Mucosa of rectum (tissue), 2 donors: ENCODE results near the gene AIFM3.

ENCODE experiments used
- H3K27ac ChIP-seq, 2 donors: one replicate each; pipeline ENCODE4 v1.7.0; 2013; ENCODE audit warnings: inconsistent platforms in 2 of 2, low read depth in 2 of 2, low read length in 2 of 2
- H3K27me3 ChIP-seq, 2 donors: one replicate each; pipeline ENCODE4 v1.7.0; 2013; ENCODE audit warnings: low read length in 2 of 2; ENCODE audit not compliant: control insufficient read depth in 2 of 2, insufficient read depth in 2 of 2
- H3K36me3 ChIP-seq, 2 donors: one replicate each; pipeline ENCODE4 v1.7.0; 2013; ENCODE audit warnings: low read length in 2 of 2; ENCODE audit not compliant: control insufficient read depth in 2 of 2, insufficient read depth in 2 of 2
- H3K4me1 ChIP-seq, 2 donors: one replicate each; pipeline ENCODE4 v1.7.0; 2013; ENCODE audit warnings: low read length in 2 of 2, mild to moderate bottlenecking in 1 of 2; ENCODE audit not compliant: control insufficient read depth in 2 of 2, insufficient read depth in 2 of 2
- H3K4me3 ChIP-seq, 2 donors: one replicate each; pipeline ENCODE4 v1.7.0; 2013; ENCODE audit warnings: low read length in 2 of 2
- H3K9ac ChIP-seq, 2 donors: one replicate each; pipeline ENCODE4 v1.7.0; 2013; ENCODE audit warnings: low read length in 2 of 2, low read depth in 1 of 2, mild to moderate bottlenecking in 1 of 2
- H3K9me3 ChIP-seq, 2 donors: one replicate each; pipeline ENCODE4 v1.7.0; 2013; ENCODE audit warnings: low read length in 2 of 2; ENCODE audit not compliant: control insufficient read depth in 2 of 2
- donor health status: healthy.
- donor health status: Normal muscosa, but diverticular disease.

AIFM3 gene

DNA sequence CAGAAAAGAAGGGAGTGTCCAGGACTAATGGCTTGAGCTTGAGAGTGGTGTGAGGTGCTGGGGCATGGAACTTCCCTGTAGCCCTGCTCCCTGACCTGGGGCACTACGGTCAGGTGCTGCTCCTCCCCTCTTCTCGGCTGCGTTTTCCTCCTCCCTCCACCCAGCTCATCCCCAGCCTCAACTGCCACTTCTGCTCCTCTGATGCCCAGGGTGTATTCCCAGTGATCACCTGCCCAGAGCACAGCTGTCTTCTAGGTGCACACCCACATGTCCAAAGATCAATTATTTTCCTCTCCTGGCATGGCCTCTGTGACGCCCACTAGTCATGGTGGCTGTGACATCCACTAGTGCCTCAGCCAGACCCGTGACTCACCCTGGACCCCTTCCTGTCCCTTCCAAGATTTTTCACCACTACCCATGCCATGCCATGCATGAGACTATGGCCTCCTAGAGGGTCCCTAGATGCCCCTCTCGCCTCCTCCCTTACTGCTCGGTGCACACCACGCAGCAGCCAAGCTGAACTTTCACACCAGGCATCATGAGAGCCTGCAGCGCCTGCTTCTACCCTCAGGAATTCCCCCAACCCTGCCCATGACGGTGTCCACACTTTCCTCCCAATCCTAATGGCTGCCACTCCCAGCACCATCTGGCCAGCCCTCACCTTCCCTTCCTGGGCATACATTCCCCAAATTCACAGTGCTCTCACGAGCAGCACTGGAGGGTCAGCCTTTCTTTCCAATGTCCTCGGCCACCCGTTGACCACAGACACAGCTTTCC is 49.8 kb downstream of the AIFM3 start:
- Histone ChIP-seq H3K9me3 (no peaks in the 10 kb centered on the region), H3K36me3 (no peaks in the 10 kb centered on the region), H3K9ac (no peak overlapping the region)

DNA sequence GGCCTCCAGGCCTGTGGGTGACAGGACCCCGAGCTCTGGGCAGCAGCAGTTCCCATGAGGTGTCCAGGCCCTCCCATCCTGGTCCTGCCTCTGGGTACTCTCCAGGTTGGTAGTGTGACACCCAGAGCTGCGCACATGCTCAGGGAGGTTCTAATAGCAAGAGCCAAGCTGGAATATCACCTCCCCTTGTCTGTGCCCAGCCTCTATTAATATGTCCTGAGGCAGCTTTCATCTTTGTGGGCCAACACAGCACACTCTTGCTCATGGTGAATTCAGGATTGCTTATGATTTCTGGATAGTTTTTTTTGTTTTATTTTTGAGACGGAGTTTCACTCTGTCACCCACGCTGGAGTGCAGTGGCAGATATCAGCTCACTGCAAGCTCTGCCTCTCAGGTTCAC is 51.3 kb downstream of the AIFM3 start:
- no peak overlapping the region for H3K4me3 ChIP-seq
- H3K36me3 ChIP-seq = no peaks in the 10 kb centered on the region
- no peak overlapping the region for H3K27ac ChIP-seq
- H3K27me3 ChIP-seq = no peaks in the 10 kb centered on the region
- H3K4me1 ChIP-seq = peaks cover 18 to 19% of the 10 kb centered on the region in 2 donors
- H3K9ac ChIP-seq = no peak overlapping the region
- H3K9me3 ChIP-seq = no peaks in the 10 kb centered on the region

More for the DNA sequence above, 49.8 kb downstream of the AIFM3 start:
- H3K4me3 ChIP-seq = no peak overlapping the region
- peaks cover 18 to 19% of the 10 kb centered on the region in 2 donors for H3K4me1 ChIP-seq
- no peaks in the 10 kb centered on the region for H3K27me3 ChIP-seq
- no peak overlapping the region for H3K27ac ChIP-seq

DNA sequence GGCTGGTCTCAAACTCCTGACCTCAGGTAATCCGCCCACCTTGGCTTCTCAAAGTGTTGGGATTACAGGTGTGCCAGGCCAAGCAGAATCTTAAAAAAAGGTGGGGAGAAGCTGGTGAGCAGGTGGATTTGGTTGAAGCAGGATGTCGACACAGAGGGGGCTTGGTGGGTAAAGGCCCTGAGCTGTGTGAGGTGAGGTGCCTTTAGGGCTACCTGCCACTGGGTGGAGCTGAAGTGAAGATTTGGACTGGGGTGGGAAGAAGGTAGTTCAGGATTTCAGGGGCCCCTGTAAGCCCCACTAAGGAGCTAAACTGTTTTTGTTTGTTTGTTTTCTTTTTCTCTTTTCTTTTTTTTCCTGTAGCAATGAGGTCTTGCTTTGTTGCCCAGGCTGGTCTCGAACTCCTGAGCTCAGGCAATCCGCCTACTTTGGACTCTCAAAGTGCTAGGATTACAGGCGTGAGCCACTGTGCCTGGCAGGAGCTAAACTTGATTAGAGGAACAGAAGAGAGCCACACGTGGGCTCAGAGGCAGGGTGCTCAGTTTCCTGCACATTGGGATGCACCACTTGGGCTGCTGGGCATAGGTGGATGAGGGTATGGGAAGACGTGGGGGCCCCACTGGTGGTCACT is 53.9 kb downstream of the AIFM3 start:
- H3K27me3 ChIP-seq = no peaks in the 10 kb centered on the region

DNA sequence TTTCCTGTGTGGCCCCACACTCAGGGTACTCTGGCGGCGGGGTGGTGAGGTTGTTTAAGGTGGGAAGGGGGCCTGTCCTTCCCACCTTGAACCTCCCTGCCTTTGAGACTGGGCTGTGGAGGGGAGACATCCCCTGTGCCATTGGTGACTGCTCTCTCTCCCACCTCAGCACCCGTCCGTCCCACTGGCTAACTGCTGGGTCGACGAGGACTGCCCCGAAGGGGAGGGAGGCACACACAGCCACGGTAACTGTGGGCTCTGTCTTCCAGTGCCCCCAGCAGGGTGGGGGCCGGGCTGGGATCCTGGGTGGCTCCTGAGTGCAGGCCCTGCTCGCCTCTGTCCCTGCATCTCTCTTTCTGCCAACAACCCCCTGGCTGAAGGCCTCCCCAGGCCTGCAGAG is 55.5 kb downstream of the AIFM3 start:
- Histone ChIP-seq H3K9me3 (no peaks in the 10 kb centered on the region), H3K4me1 (no peaks in the 10 kb centered on the region)

More for the DNA sequence above, 53.9 kb downstream of the AIFM3 start:
- H3K4me3 ChIP-seq = no peak overlapping the region
- peaks cover 0 to 5% of the 10 kb centered on the region in 2 donors for H3K4me1 ChIP-seq
- H3K9me3 ChIP-seq = no peaks in the 10 kb centered on the region
- H3K36me3 ChIP-seq = no peaks in the 10 kb centered on the region
- no peak overlapping the region for H3K27ac ChIP-seq
- no peak overlapping the region for H3K9ac ChIP-seq

DNA sequence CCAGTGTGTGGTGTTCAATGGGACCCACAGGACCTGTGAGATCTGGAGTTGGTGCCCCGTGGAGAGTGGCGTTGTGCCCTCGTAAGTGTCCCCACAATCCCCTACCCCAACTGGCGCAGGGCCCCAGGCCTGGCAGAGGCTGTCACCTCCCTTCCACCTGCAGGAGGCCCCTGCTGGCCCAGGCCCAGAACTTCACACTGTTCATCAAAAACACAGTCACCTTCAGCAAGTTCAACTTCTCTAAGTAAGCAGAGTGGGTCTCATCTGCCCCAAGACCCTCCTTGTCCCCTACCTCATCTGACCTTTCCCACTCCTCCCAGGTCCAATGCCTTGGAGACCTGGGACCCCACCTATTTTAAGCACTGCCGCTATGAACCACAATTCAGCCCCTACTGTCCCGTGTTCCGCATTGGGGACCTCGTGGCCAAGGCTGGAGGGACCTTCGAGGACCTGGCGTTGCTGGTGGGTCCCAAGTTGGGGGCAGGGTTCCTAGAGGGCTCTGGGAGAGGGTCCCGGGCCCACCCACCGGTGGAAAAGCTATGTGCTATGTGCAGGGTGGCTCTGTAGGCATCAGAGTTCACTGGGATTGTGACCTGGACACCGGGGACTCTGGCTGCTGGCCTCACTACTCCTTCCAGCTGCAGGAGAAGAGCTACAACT is 56.0 kb downstream of the AIFM3 start:
- H3K4me1 ChIP-seq = no peaks in the 10 kb centered on the region
- no peak overlapping the region for H3K4me3 ChIP-seq
- no peaks in the 10 kb centered on the region for H3K27me3 ChIP-seq
- H3K9ac ChIP-seq = no peak overlapping the region
- H3K9me3 ChIP-seq = no peaks in the 10 kb centered on the region
- H3K27ac ChIP-seq = no peak overlapping the region
- no peaks in the 10 kb centered on the region for H3K36me3 ChIP-seq

More for the DNA sequence above, 55.5 kb downstream of the AIFM3 start:
- H3K36me3 ChIP-seq = no peaks in the 10 kb centered on the region
- no peak overlapping the region for H3K9ac ChIP-seq
- H3K4me3 ChIP-seq = no peak overlapping the region
- no peak overlapping the region for H3K27ac ChIP-seq
- no peaks in the 10 kb centered on the region for H3K27me3 ChIP-seq

DNA sequence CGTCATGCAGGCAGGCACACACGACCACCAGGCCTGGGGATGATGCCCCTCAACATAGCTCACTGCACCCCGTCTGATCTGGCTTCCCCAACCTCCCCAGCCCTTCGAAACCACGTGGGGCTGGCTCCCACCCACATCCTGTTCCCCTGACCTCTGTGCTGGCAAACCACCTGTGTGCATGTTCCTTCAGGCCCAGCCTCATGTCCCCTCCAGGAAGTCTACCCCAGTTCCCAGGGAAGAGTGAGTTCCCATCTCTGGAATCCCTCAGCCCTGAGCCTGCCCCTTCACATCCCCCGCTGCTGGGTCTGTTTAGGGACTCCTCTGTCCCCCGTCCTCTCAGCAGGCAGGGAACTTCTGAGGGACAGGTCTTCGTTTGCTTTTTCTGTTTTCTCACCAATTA is 58.2 kb downstream of the AIFM3 start:
- H3K36me3 ChIP-seq = no peaks in the 10 kb centered on the region
- no peaks in the 10 kb centered on the region for H3K9me3 ChIP-seq
- H3K4me3 ChIP-seq = no peak overlapping the region
- no peaks in the 10 kb centered on the region for H3K27me3 ChIP-seq
- H3K4me1 ChIP-seq = no peaks in the 10 kb centered on the region
- no peak overlapping the region for H3K27ac ChIP-seq
- no peak overlapping the region for H3K9ac ChIP-seq

DNA sequence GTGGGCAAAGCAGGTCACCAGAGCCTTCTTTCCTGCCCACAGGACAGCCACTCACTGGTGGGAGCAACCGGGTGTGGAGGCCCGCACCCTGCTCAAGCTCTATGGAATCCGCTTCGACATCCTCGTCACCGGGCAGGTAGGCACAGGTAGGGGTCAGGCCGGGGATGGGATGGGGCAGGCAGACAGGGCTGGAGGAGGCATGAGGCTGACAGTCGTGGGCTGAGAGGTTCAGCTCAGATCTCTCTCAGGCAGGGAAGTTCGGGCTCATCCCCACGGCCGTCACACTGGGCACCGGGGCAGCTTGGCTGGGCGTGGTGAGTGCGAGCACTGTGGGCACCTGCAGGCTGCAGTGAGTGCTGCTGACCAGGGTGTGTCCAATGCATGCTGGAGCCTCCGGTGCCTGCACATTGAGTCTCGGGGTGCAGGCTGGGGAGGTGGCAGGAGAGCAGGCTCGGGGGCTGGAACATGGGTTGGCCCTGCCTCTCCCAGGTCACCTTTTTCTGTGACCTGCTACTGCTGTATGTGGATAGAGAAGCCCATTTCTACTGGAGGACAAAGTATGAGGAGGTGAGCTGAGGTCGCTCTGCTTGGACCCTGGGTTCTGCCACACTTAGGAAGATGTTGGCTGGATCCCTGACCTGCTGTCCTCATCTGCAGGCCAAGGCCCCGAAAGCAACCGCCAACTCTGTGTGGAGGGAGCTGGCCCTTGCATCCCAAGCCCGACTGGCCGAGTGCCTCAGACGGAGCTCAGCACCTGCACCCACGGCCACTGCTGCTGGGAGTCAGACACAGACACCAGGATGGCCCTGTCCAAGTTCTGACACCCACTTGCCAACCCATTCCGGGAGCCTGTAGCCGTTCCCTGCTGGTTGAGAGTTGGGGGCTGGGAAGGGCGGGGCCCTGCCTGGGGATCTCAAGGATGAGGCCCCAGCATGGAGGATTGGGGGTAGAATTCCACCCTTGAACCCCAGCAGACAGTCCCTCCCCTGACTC is 59.0 kb downstream of the AIFM3 start:
- H3K4me1 ChIP-seq = no peaks in the 10 kb centered on the region
- H3K27me3 ChIP-seq = no peaks in the 10 kb centered on the region
- H3K27ac ChIP-seq = no peak overlapping the region
- H3K9ac ChIP-seq = no peak overlapping the region
- H3K36me3 ChIP-seq = no peaks in the 10 kb centered on the region
- no peaks in the 10 kb centered on the region for H3K9me3 ChIP-seq
- no peak overlapping the region for H3K4me3 ChIP-seq

DNA sequence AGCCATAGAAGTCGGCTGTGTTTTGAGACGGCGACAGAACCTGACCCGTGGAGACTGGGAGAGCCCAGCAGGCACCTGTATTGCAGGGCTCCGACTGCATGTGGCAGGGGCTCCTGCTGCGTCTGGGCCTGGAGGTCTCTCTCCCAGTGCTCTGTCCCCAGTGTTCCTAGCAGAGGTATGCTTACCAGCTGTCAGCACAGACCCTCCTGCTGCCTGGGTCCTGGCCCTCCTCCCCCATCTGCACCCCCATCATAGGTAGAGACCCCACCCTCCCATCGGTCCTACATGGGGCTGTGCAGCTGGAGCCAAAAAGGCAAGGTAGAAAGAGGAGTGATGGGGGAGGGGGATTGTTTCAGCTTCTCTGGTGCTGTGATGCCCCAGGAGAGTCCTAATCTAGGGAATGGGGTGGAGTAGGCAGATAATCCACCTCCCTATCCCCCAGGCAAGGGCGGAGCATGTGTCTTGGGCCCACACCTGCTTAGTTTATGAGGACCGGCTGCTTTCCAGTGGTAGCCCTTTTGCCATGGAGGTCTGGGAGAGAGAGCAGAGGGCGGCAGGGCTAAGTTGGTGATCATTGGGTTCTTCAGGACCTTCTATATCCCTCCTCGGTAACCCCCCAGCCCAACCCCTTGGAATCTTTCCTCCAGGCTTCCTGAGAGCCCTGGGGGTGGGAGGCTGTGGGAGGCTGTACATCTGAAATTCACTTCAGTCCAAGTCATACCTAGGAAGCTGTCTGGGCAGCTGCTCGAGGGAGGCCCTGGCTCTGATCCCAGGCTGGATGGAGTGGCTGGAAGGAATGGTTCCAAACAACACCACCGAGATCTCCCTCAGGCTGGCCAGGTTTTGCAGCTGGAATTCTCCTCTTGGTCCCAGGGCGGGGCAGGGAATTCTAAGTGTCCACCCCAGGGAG is 60.0 kb downstream of the AIFM3 start:
- H3K4me1 ChIP-seq = peaks cover 0 to 4% of the 10 kb centered on the region in 2 donors
- H3K9me3 ChIP-seq = no peaks in the 10 kb centered on the region
- no peak overlapping the region for H3K9ac ChIP-seq
- no peak overlapping the region for H3K27ac ChIP-seq
- H3K4me3 ChIP-seq = no peak overlapping the region
- H3K27me3 ChIP-seq = peaks cover 3 to 5% of the 10 kb centered on the region in 2 donors
- H3K36me3 ChIP-seq = no peaks in the 10 kb centered on the region
